ENCODE data around the gene CAND1.

Gene CAND1

GRCh38 chr12:67268896-67269632 lies at the start of gene CAND1:
CAND1 (plus strand) TSS chr12:67269358; CDS start chr12:67269718, 360 bp downstream.
- peak within 1 kb of the TSS; percentile 97 for H2AFZ ChIP-seq (ENCODE audit: low read length, unreplicated experiment)
- no peaks in the 10 kb centered on the region for H3K27me3 ChIP-seq (ENCODE audit: insufficient read depth, low read length)
- H3K4me1 ChIP-seq (ENCODE audit: control insufficient read depth, insufficient read depth, low read length, unreplicated experiment) = peaks cover 16% of the 10 kb centered on the region
- H3K4me3 ChIP-seq (ENCODE audit: low read depth, low read length) = peak within 1 kb of the TSS; percentile 83
- no peaks in the 10 kb centered on the region for H3K36me3 ChIP-seq (ENCODE audit: insufficient read depth, low read length)
- peak within 1 kb of the TSS; percentile 96 for H3K27ac ChIP-seq (ENCODE audit: low read depth, low read length)
- peaks cover 46% of the 10 kb centered on the region for H3K79me2 ChIP-seq (ENCODE audit: control insufficient read depth, insufficient read depth, low read length, unreplicated experiment)

- Histone ChIP-seq H3K79me2 (ENCODE audit: control insufficient read depth, insufficient read depth, low read length, unreplicated experiment) (no peaks in the 10 kb centered on the region), H3K4me3 (ENCODE audit: low read depth, low read length) (no peak overlapping the region), H3K36me3 (ENCODE audit: insufficient read depth, low read length) (no peaks in the 10 kb centered on the region), H2AFZ (ENCODE audit: low read length, unreplicated experiment) (no peak overlapping the region), H3K4me1 (ENCODE audit: control insufficient read depth, insufficient read depth, low read length, unreplicated experiment) (no peaks in the 10 kb centered on the region), H3K27ac (ENCODE audit: low read depth, low read length) (no peak overlapping the region), H3K27me3 (ENCODE audit: insufficient read depth, low read length) (peaks cover 34% of the 10 kb centered on the region)
Observed at GRCh38 chr12:67220065-67220464, 49.1 kb upstream of the CAND1 start.

GRCh38 chr12:67222302-67222701 lies 46.9 kb upstream of the CAND1 start:
- no peaks in the 10 kb centered on the region for H3K4me1 ChIP-seq (ENCODE audit: control insufficient read depth, insufficient read depth, low read length, unreplicated experiment)
- no peak overlapping the region for H3K4me3 ChIP-seq (ENCODE audit: low read depth, low read length)
- no peak overlapping the region for H3K27ac ChIP-seq (ENCODE audit: low read depth, low read length)

GRCh38 chr12:67223225-67223624 lies 45.9 kb upstream of the CAND1 start:
- H3K4me1 ChIP-seq (ENCODE audit: control insufficient read depth, insufficient read depth, low read length, unreplicated experiment) = no peaks in the 10 kb centered on the region
- H3K27me3 ChIP-seq (ENCODE audit: insufficient read depth, low read length) = peaks cover 8% of the 10 kb centered on the region
- no peak overlapping the region for H3K27ac ChIP-seq (ENCODE audit: low read depth, low read length)
- H3K79me2 ChIP-seq (ENCODE audit: control insufficient read depth, insufficient read depth, low read length, unreplicated experiment) = no peaks in the 10 kb centered on the region
- H3K36me3 ChIP-seq (ENCODE audit: insufficient read depth, low read length) = no peaks in the 10 kb centered on the region
- no peak overlapping the region for H3K4me3 ChIP-seq (ENCODE audit: low read depth, low read length)
- no peak overlapping the region for H2AFZ ChIP-seq (ENCODE audit: low read length, unreplicated experiment)

More at GRCh38 chr12:67222302-67222701, 46.9 kb upstream of the CAND1 start:
- peaks cover 18% of the 10 kb centered on the region for H3K27me3 ChIP-seq (ENCODE audit: insufficient read depth, low read length)
- no peak overlapping the region for H2AFZ ChIP-seq (ENCODE audit: low read length, unreplicated experiment)
- no peaks in the 10 kb centered on the region for H3K36me3 ChIP-seq (ENCODE audit: insufficient read depth, low read length)
- no peaks in the 10 kb centered on the region for H3K79me2 ChIP-seq (ENCODE audit: control insufficient read depth, insufficient read depth, low read length, unreplicated experiment)

- H2AFZ ChIP-seq (ENCODE audit: low read length, unreplicated experiment) = no peak overlapping the region
- H3K79me2 ChIP-seq (ENCODE audit: control insufficient read depth, insufficient read depth, low read length, unreplicated experiment) = no peaks in the 10 kb centered on the region
- peaks cover 8% of the 10 kb centered on the region; the same call in 1 of the 2 replicates for H3K27me3 ChIP-seq (ENCODE audit: insufficient read depth, low read length)
- H3K27ac ChIP-seq (ENCODE audit: low read depth, low read length) = no peak overlapping the region
- no peak overlapping the region for H3K4me3 ChIP-seq (ENCODE audit: low read depth, low read length)
- peaks cover 3% of the 10 kb centered on the region for H3K4me1 ChIP-seq (ENCODE audit: control insufficient read depth, insufficient read depth, low read length, unreplicated experiment)
- H3K36me3 ChIP-seq (ENCODE audit: insufficient read depth, low read length) = no peaks in the 10 kb centered on the region
Observed at GRCh38 chr12:67237231-67237630, 31.9 kb upstream of the CAND1 start.

- Histone ChIP-seq H3K27me3 (ENCODE audit: insufficient read depth, low read length) (no peaks in the 10 kb centered on the region), H3K36me3 (ENCODE audit: insufficient read depth, low read length) (no peaks in the 10 kb centered on the region), H3K27ac (ENCODE audit: low read depth, low read length) (no peak overlapping the region), H3K4me1 (ENCODE audit: control insufficient read depth, insufficient read depth, low read length, unreplicated experiment) (peaks cover 3% of the 10 kb centered on the region), H3K79me2 (ENCODE audit: control insufficient read depth, insufficient read depth, low read length, unreplicated experiment) (no peaks in the 10 kb centered on the region), H3K4me3 (ENCODE audit: low read depth, low read length) (no peak overlapping the region), H2AFZ (ENCODE audit: low read length, unreplicated experiment) (no peak overlapping the region)
Observed at GRCh38 chr12:67239061-67239460, 30.1 kb upstream of the CAND1 start.

- no peak overlapping the region for H3K27ac ChIP-seq (ENCODE audit: low read depth, low read length)
- no peak overlapping the region for H3K4me3 ChIP-seq (ENCODE audit: low read depth, low read length)
- no peaks in the 10 kb centered on the region for H3K36me3 ChIP-seq (ENCODE audit: insufficient read depth, low read length)
- no peaks in the 10 kb centered on the region for H3K79me2 ChIP-seq (ENCODE audit: control insufficient read depth, insufficient read depth, low read length, unreplicated experiment)
- H3K4me1 ChIP-seq (ENCODE audit: control insufficient read depth, insufficient read depth, low read length, unreplicated experiment) = peaks cover 3% of the 10 kb centered on the region
- H2AFZ ChIP-seq (ENCODE audit: low read length, unreplicated experiment) = no peak overlapping the region
- no peaks in the 10 kb centered on the region for H3K27me3 ChIP-seq (ENCODE audit: insufficient read depth, low read length)
Observed at GRCh38 chr12:67241482-67241881, 27.7 kb upstream of the CAND1 start.

- Histone ChIP-seq H3K27me3 (ENCODE audit: insufficient read depth, low read length) (no peaks in the 10 kb centered on the region), H3K4me3 (ENCODE audit: low read depth, low read length) (no peak overlapping the region), H3K27ac (ENCODE audit: low read depth, low read length) (no peak overlapping the region), H3K4me1 (ENCODE audit: control insufficient read depth, insufficient read depth, low read length, unreplicated experiment) (peaks cover 3% of the 10 kb centered on the region), H3K36me3 (ENCODE audit: insufficient read depth, low read length) (no peaks in the 10 kb centered on the region), H2AFZ (ENCODE audit: low read length, unreplicated experiment) (no peak overlapping the region), H3K79me2 (ENCODE audit: control insufficient read depth, insufficient read depth, low read length, unreplicated experiment) (no peaks in the 10 kb centered on the region)
Observed at GRCh38 chr12:67243260-67243659, 25.9 kb upstream of the CAND1 start.

- H3K79me2 ChIP-seq (ENCODE audit: control insufficient read depth, insufficient read depth, low read length, unreplicated experiment) = no peaks in the 10 kb centered on the region
- H3K4me3 ChIP-seq (ENCODE audit: low read depth, low read length) = no peak overlapping the region
- no peaks in the 10 kb centered on the region for H3K4me1 ChIP-seq (ENCODE audit: control insufficient read depth, insufficient read depth, low read length, unreplicated experiment)
- no peak overlapping the region for H2AFZ ChIP-seq (ENCODE audit: low read length, unreplicated experiment)
- H3K27me3 ChIP-seq (ENCODE audit: insufficient read depth, low read length) = no peaks in the 10 kb centered on the region
- H3K27ac ChIP-seq (ENCODE audit: low read depth, low read length) = no peak overlapping the region
- no peaks in the 10 kb centered on the region for H3K36me3 ChIP-seq (ENCODE audit: insufficient read depth, low read length)
Observed at GRCh38 chr12:67245571-67245970, 23.6 kb upstream of the CAND1 start.

- Histone ChIP-seq H3K4me1 (ENCODE audit: control insufficient read depth, insufficient read depth, low read length, unreplicated experiment) (no peaks in the 10 kb centered on the region), H2AFZ (ENCODE audit: low read length, unreplicated experiment) (no peak overlapping the region), H3K36me3 (ENCODE audit: insufficient read depth, low read length) (no peaks in the 10 kb centered on the region), H3K79me2 (ENCODE audit: control insufficient read depth, insufficient read depth, low read length, unreplicated experiment) (no peaks in the 10 kb centered on the region), H3K27me3 (ENCODE audit: insufficient read depth, low read length) (0 out of 2 replicates have a peak, but pooled peaks cover 3% of the 10 kb centered on the region), H3K4me3 (ENCODE audit: low read depth, low read length) (no peak overlapping the region), H3K27ac (ENCODE audit: low read depth, low read length) (no peak overlapping the region)
Observed at GRCh38 chr12:67251012-67251411, 18.1 kb upstream of the CAND1 start.

GRCh38 chr12:67254372-67255026 lies 14.7 kb upstream of the CAND1 start:
- H3K27ac ChIP-seq (ENCODE audit: low read depth, low read length) = no peak overlapping the region
- no peaks in the 10 kb centered on the region for H3K36me3 ChIP-seq (ENCODE audit: insufficient read depth, low read length)
- no peak overlapping the region for H2AFZ ChIP-seq (ENCODE audit: low read length, unreplicated experiment)
- H3K4me1 ChIP-seq (ENCODE audit: control insufficient read depth, insufficient read depth, low read length, unreplicated experiment) = no peaks in the 10 kb centered on the region
- no peaks in the 10 kb centered on the region for H3K79me2 ChIP-seq (ENCODE audit: control insufficient read depth, insufficient read depth, low read length, unreplicated experiment)
- no peak overlapping the region for H3K4me3 ChIP-seq (ENCODE audit: low read depth, low read length)
- 0 out of 2 replicates have a peak, but pooled peaks cover 3% of the 10 kb centered on the region for H3K27me3 ChIP-seq (ENCODE audit: insufficient read depth, low read length)
